Purkinje cell (primary cell): Measurements from ENCODE around the gene CLEC2A. TPM values are rescaled to one million over a fixed set of nuclear protein-coding genes. Genes with fewer than 3 reads are reported as not detected.

Experiments
- polyA plus RNA-seq: library from polyadenylated mRNA; unstranded; fragments of >200 nt; fragmentation: Nextera tagmentation; gene quantifications from 2 replicates; pipeline ENCODE4 v1.2.1, GENCODE V29; 2014

Gene CLEC2A
- not detected in 2 replicates for polyA plus RNA-seq

GRCh38 chr12:9932270-9932669 is at the start of gene CLEC2A:
Gene CLEC2A (minus strand): TSS chr12:9932370. CDS start chr12:9932329, 41 bp downstream.

GRCh38 chr12:9971181-9971580 is 39.0 kb upstream of the CLEC2A start, which contains the start of gene CLEC12A:
Gene CLEC12A (plus strand): TSS chr12:9971409. CDS start chr12:9971597, 188 bp downstream.

GRCh38 chr12:9881246-9881645 is 50.9 kb downstream of the CLEC2A start, which contains the start of gene KLRF2:
Gene KLRF2 (plus strand): TSS chr12:9881489. CDS start chr12:9881596, 107 bp downstream.

GRCh38 chr12:9869307-9870161 is 62.6 kb downstream of the CLEC2A start, which contains the start of gene CLEC2B:
Gene CLEC2B (minus strand): TSS chr12:9869354.

Other genes with a start within 250 kb of the CLEC2A start
- gene CLECL1, start 199.3 kb downstream of the CLEC2A start, polyA plus RNA-seq = not detected in 2 replicates
- 0.24 TPM in 1 of 2 replicates, not detected in the other for gene CD69, start 171.5 kb downstream of the CLEC2A start, polyA plus RNA-seq
- gene KLRF1, start 104.9 kb downstream of the CLEC2A start, polyA plus RNA-seq = not detected in 2 replicates
- gene CLEC2B, start 63.0 kb downstream of the CLEC2A start, polyA plus RNA-seq = 3.9 and 4.6 TPM in 2 replicates
- gene KLRF2, start 50.9 kb downstream of the CLEC2A start, polyA plus RNA-seq = not detected in 2 replicates
- gene CLEC12A, start 39.0 kb upstream of the CLEC2A start, polyA plus RNA-seq = not detected in 2 replicates
- gene CLEC1B, start 66.8 kb upstream of the CLEC2A start, polyA plus RNA-seq = not detected in 2 replicates
- not detected in 2 replicates for gene CLEC12B, start 78.3 kb upstream of the CLEC2A start, polyA plus RNA-seq
- gene CLEC9A, start 98.3 kb upstream of the CLEC2A start, polyA plus RNA-seq = not detected in 2 replicates
- gene CLEC1A, start 166.6 kb upstream of the CLEC2A start, polyA plus RNA-seq = 0.24 TPM in 1 of 2 replicates, not detected in the other
- gene CLEC7A, start 197.8 kb upstream of the CLEC2A start, polyA plus RNA-seq = not detected in 2 replicates
- gene OLR1, start 239.8 kb upstream of the CLEC2A start, polyA plus RNA-seq = 0.28 and 1.1 TPM in 2 replicates
- not detected in 2 replicates for gene TMEM52B, start 246.7 kb upstream of the CLEC2A start, polyA plus RNA-seq